Measurements from ENCODE around the gene ZNF827.

The ZNF827 gene

GRCh38 chr4:145788755-145789154, 149.9 kb downstream of the ZNF827 start:
- no peak for DNase-seq

- DNase-seq: no peak
Observed at GRCh38 chr4:145786830-145787229, 151.8 kb downstream of the ZNF827 start.

GRCh38 chr4:145786261-145786660, 152.4 kb downstream of the ZNF827 start:
- DNase-seq: no peak

GRCh38 chr4:145785391-145786008, 153.1 kb downstream of the ZNF827 start:
- DNase-seq: no peak

GRCh38 chr4:145784036-145784435, 154.6 kb downstream of the ZNF827 start:
- no peak for DNase-seq

GRCh38 chr4:145782756-145783155, 155.9 kb downstream of the ZNF827 start:
- DNase-seq: no peak

GRCh38 chr4:145781351-145781750, 157.3 kb downstream of the ZNF827 start:
- no peak for DNase-seq

- no peak for DNase-seq
Observed at GRCh38 chr4:145779319-145779801, 159.3 kb downstream of the ZNF827 start.

GRCh38 chr4:145776208-145776607, 162.4 kb downstream of the ZNF827 start:
- no peak for DNase-seq

GRCh38 chr4:145775406-145775805, 163.2 kb downstream of the ZNF827 start:
- no peak for DNase-seq

GRCh38 chr4:145774473-145774872, 164.2 kb downstream of the ZNF827 start:
- no peak for DNase-seq

GRCh38 chr4:145773581-145774234, 164.9 kb downstream of the ZNF827 start:
- DNase-seq: no peak

GRCh38 chr4:145772347-145772746, 166.3 kb downstream of the ZNF827 start:
- no peak for DNase-seq

GRCh38 chr4:145770124-145770523, 168.5 kb downstream of the ZNF827 start:
- no peak for DNase-seq

GRCh38 chr4:145769450-145770037, 169.1 kb downstream of the ZNF827 start:
- no peak for DNase-seq

- DNase-seq: no peak
Observed at GRCh38 chr4:145766273-145766672, 172.3 kb downstream of the ZNF827 start.

- DNase-seq: no peak
Observed at GRCh38 chr4:145763399-145763798, 175.2 kb downstream of the ZNF827 start.

- DNase-seq: no peak
Observed at GRCh38 chr4:145762719-145763118, 175.9 kb downstream of the ZNF827 start.

- no peak for DNase-seq
Observed at GRCh38 chr4:145760961-145761929, 177.4 kb downstream of the ZNF827 start.

- DNase-seq: no peak
Observed at GRCh38 chr4:145760176-145760575, 178.4 kb downstream of the ZNF827 start.

- no peak for DNase-seq
Observed at GRCh38 chr4:145757188-145757587, 181.4 kb downstream of the ZNF827 start.

GRCh38 chr4:145756244-145756643, 182.4 kb downstream of the ZNF827 start:
- DNase-seq: no peak

- no peak for DNase-seq
Observed at GRCh38 chr4:145755802-145756201, 182.8 kb downstream of the ZNF827 start.
